Suprapubic skin (tissue), 4 donors: ENCODE measurements around the gene CLEC18B. TPM values are rescaled to one million over a fixed set of nuclear protein-coding genes. Genes with fewer than 3 reads are reported as not detected.

Source experiments
- DNase-seq, 2 donors: peaks; one replicate each; pipeline ENCODE4 v3.0.0-alpha.2; 2019; ENCODE audit warnings: low spot score in 2 of 2
- H3K27ac ChIP-seq: fragments of 200-600 bp; sonication (generic); one replicate; pipeline ENCODE4 v1.5.1; 2019
- H3K27me3 ChIP-seq: fragments of 200-600 bp; sonication (generic); one replicate; pipeline ENCODE4 v1.5.1; 2019
- H3K36me3 ChIP-seq: fragments of 200-600 bp; sonication (generic); one replicate; pipeline ENCODE4 v1.5.1; 2019
- H3K4me1 ChIP-seq: fragments of 200-600 bp; sonication (generic); one replicate; pipeline ENCODE4 v1.5.1; 2019
- H3K4me3 ChIP-seq: fragments of 200-600 bp; sonication (generic); one replicate; pipeline ENCODE4 v1.5.1; 2019; ENCODE audit warnings: mild to moderate bottlenecking
- H3K9me3 ChIP-seq: fragments of 200-600 bp; sonication (generic); one replicate; pipeline ENCODE4 v1.5.1; 2019
- EP300 ChIP-seq: sonication (generic); formaldehyde crosslinking; IDR thresholded peaks from one replicate; pipeline ENCODE4 v1.6.1; 2017; ENCODE audit warnings: antibody characterized with exemption
- POLR2A ChIP-seq, 2 donors: fragments of 450-650 bp; IDR thresholded peaks; one replicate each; pipeline ENCODE4 v1.6.1; 2017; ENCODE audit warnings: antibody characterized with exemption in 2 of 2, mild to moderate bottlenecking in 2 of 2, moderate library complexity in 2 of 2
- POLR2AphosphoS5 ChIP-seq, 3 donors: sonication (generic); formaldehyde crosslinking; IDR thresholded peaks; one replicate each; pipeline ENCODE4 v1.6.1; 2017; ENCODE audit warnings: antibody characterized with exemption in 3 of 3
- WGBS: methylation state at CpG from one replicate; pipeline ENCODE4 v1.1.5; 2018; 5-methylcytosine and 5-hydroxymethylcytosine counted together
- total RNA-seq, 4 donors: library from RNA; depleted of rRNA; stranded (reverse); fragments of >200 nt; gene quantifications; one replicate each; pipeline ENCODE4 v1.1.0, GENCODE V29; 2016
- TF ChIP-seq, protein P1 (sequence below), 2 donors: fragments of 200-600 bp in 1 of 2; fragments of 450-650 bp in 1 of 2; sonication (generic) in 1 of 2; IDR thresholded peaks; one replicate each; pipeline ENCODE4 v1.5.1; 2016 to 2019; ENCODE audit warnings: antibody characterized with exemption in 2 of 2, mild to moderate bottlenecking in 1 of 2, moderate library complexity in 1 of 2

The CLEC18B gene
- total RNA-seq, 4 donors from 2014 or later = 0.72 TPM; not detected in 3

DNA sequence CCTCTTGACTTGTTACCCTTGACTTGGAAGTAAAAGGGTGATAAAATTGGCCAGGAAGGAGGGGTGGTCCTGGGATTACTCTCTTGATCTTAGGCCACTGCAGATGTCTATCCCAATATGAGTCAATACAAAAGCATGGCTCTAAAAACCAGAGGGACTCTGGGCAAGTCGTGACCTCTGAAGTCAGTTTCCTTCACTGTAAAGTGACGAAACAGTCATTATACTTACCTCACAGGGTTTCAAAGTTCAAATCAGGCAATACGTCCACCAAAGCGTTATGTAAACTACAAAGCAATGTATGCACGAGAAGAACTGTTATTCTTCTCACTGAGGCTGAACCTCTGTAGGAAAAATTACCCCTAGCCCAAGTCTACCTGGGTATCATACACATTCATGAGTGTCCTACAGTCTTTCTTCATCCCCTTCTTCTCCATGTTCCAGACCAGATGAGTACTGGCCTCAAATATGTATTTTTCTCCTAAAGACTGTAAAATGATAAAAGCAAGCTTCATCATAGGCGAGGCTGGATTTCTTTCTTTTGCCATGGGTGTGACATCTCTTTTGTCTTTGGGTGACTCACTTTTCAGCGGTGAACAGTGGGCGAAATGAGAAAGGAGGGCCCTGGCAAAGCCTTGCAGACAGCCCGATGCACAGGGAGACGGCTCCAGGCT lies 34.5 kb upstream of the CLEC18B start:
- no peak for DNase-seq
- H3K36me3 ChIP-seq = peaks cover 84% of the 10 kb centered on the region
- H3K9me3 ChIP-seq = no peaks in the 10 kb centered on the region
- H3K27me3 ChIP-seq = no peaks in the 10 kb centered on the region
- peaks cover 6% of the 10 kb centered on the region for H3K4me1 ChIP-seq
- 81% methylated on average over 10 of the region's 10 CpGs for WGBS
- TF ChIP-seq POLR2A (IDR thresholded peaks at IDR 0.05) = no peak
- TF ChIP-seq, protein P1, sequence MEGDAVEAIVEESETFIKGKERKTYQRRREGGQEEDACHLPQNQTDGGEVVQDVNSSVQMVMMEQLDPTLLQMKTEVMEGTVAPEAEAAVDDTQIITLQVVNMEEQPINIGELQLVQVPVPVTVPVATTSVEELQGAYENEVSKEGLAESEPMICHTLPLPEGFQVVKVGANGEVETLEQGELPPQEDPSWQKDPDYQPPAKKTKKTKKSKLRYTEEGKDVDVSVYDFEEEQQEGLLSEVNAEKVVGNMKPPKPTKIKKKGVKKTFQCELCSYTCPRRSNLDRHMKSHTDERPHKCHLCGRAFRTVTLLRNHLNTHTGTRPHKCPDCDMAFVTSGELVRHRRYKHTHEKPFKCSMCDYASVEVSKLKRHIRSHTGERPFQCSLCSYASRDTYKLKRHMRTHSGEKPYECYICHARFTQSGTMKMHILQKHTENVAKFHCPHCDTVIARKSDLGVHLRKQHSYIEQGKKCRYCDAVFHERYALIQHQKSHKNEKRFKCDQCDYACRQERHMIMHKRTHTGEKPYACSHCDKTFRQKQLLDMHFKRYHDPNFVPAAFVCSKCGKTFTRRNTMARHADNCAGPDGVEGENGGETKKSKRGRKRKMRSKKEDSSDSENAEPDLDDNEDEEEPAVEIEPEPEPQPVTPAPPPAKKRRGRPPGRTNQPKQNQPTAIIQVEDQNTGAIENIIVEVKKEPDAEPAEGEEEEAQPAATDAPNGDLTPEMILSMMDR (IDR thresholded peaks at IDR 0.05) = no peak
- no peak for TF ChIP-seq POLR2AphosphoS5 (IDR thresholded peaks at IDR 0.05)
- TF ChIP-seq EP300 = no peak
- peak overlapping the region; percentile 24 for H3K27ac ChIP-seq
- H3K4me3 ChIP-seq = no peak overlapping the region

DNA sequence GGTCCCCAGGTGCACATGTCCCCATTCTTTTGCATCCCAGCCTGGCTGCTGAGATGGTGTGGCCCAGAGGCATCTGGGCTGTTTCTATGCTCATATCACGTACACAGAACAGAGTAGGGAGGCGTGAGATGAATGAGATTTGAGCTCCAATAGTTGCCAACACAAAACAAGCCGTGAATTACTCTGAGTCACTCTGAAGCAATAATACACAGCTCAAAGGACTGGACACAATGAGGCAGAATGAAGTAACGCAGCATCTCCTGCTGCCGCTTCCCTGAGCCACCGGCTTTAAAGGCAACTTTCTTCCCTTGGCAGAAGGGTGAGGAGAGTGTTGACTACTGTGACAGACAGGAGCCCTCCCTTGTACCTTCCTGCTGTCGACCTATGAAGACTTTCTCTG lies 33.9 kb upstream of the CLEC18B start:
- TF ChIP-seq POLR2A (IDR thresholded peaks at IDR 0.05) (no peak), POLR2AphosphoS5 (IDR thresholded peaks at IDR 0.05) (no peak), EP300 (no peak)
- TF ChIP-seq, protein P1 (IDR thresholded peaks at IDR 0.05) = no peak
- Histone ChIP-seq H3K36me3 (peaks cover 79% of the 10 kb centered on the region), H3K4me3 (no peak overlapping the region), H3K4me1 (peaks cover 11% of the 10 kb centered on the region), H3K27ac (peak overlapping the region; percentile 24), H3K27me3 (no peaks in the 10 kb centered on the region), H3K9me3 (no peaks in the 10 kb centered on the region)
- DNase-seq = no peak
- WGBS = 91% methylated on average over 4 of the region's 7 CpGs

DNA sequence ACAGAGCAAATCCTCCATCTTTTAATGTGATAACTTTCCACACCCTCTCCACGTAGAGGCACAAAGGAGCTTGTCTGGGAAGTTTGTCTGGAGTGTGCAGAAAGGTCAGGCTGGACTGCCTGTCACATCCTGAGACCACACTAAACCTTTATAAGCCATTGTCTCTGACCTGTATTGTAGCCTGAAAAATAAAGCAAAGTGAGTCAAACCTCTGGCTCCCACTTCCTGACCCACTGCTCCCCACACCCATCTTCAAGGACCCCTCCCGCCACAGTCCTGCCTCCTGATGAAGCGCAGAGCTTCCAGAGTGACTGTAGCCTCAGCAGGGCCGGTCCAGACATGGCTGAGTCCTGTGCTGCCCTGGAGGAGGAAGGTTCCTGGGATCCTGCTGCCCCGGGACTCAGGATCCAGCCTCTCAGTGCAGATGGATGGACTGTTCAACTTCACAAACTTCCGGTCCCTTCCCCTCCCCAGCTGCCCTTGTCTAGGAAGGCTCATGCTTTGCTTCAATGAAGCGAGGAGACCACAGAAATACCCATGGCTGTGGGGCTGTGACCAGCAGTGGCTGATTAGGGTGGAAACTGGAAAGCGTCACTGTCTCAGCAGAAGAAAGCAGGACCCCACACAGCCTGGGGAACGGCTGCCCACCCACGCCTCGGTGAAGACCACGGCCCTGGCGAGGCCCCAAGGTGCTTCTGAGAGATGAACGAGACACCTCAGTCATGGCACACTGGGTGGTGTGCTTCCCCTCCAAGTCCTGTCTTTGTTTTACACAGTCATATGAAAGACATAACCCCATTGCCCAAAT lies 30.9 kb upstream of the CLEC18B start:
- Histone ChIP-seq H3K4me3 (no peak overlapping the region), H3K27me3 (no peaks in the 10 kb centered on the region), H3K36me3 (peaks cover 49% of the 10 kb centered on the region), H3K27ac (no peak overlapping the region), H3K9me3 (no peaks in the 10 kb centered on the region), H3K4me1 (peaks cover 34% of the 10 kb centered on the region)
- 91% methylated on average over 14 of the region's 14 CpGs for WGBS
- DNase-seq = no peak
- TF ChIP-seq POLR2A (IDR thresholded peaks at IDR 0.05) (no peak), POLR2AphosphoS5 (IDR thresholded peaks at IDR 0.05) (no peak), EP300 (no peak)
- TF ChIP-seq, protein P1 (IDR thresholded peaks at IDR 0.05) = no peak

DNA sequence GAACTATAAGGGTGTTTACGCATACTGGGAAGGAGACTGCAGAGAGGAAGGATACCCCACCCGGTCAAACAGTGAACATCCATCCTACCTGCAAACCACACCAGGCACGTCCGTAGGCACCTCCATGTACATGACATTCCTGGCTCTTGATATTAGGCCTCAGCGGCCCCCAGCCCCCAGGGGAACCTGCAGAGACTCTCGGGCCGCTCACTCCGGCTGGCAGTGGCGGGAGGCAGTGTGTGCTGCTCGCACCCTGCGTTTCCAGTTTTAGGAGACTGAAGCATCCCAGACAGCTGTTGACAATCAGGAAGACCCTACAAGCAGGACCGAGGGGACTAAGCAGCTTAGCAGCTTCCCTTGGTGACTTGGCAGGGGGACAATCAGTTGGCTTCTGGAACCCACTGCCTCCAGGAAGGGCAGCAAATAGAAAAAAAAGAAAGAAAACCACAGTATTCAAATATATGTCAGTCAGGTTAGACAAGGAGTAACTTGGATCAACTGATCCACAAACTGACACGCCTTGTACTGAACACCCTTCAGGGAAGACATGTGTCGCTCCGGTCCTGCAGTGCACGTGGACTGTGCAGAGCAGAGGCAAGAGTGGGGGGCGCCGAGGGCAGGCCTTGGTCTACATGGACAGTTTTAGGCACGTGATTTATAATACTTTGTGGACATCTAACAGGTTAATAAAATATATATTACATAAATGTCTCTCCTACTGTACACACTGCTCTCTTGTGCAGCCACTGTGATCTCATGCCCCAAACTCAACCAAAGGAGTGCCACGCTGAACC lies 29.9 kb upstream of the CLEC18B start:
- peaks cover 37% of the 10 kb centered on the region for H3K4me1 ChIP-seq
- 92% methylated on average over 20 of the region's 20 CpGs for WGBS
- H3K27me3 ChIP-seq = no peaks in the 10 kb centered on the region
- H3K9me3 ChIP-seq = no peaks in the 10 kb centered on the region
- H3K27ac ChIP-seq = no peak overlapping the region
- no peak for TF ChIP-seq EP300
- TF ChIP-seq POLR2AphosphoS5 (IDR thresholded peaks at IDR 0.05) = no peak
- TF ChIP-seq, protein P1 (IDR thresholded peaks at IDR 0.05) = no peak
- TF ChIP-seq POLR2A (IDR thresholded peaks at IDR 0.05) = no peak
- peaks cover 40% of the 10 kb centered on the region for H3K36me3 ChIP-seq
- DNase-seq = no peak
- no peak overlapping the region for H3K4me3 ChIP-seq
